ENCODE results near the gene CLPX.
"Not testable (repeated sequence)": the region's sequence is repeated elsewhere in the genome, so short reads cannot be mapped to it uniquely, and the experiment has no call there.

The CLPX gene

GRCh38 chr15:65197337-65197645 is 12.1 kb upstream of the CLPX start:
- DNase-seq (ENCODE audit: low read depth): no peak
- no peak overlapping the region for H3K4me3 ChIP-seq (ENCODE audit: control insufficient read depth, low read depth, low read length)
- no peak for TF ChIP-seq CTCF (IDR thresholded peaks at IDR 0.05; ENCODE audit: control insufficient read depth, insufficient read depth, low read depth, low read length, missing control alignments)

DNA sequence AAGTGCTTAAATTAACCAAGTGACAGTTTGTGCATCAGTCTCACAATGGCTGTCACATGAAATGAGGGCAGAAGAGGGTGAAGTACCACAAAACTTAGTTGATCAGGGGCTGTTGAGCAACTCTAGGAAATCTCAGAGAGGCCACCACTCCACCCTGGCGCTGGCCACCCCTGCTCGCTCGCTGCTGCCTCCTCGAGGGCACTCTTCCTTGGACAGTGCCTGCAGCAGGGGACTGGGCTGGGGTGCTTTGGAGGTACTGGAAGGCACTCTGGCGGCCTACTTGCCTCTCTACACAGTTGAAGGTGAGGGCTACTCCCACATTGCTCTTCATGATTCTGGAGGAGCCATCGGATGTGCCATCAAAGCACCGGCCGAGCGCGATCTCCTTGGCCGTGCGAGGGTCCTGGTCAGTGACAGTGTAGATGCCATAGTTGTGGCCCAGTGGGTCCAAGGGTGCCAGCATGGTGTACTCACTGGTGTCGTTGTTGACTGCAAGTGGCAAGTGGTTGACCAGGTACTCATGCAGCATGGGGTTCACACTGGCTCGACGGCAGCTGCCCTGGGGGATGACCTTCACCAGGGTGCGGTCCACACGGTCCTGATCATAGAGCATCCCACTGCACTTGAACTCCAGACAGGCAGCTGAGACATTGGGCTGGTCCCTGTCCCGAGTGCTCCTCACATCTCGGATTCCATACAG is 11.6 kb upstream of the CLPX start:
- no peak overlapping the region for H3K4me3 ChIP-seq (ENCODE audit: control insufficient read depth, low read depth, low read length)
- no peak for TF ChIP-seq CTCF (IDR thresholded peaks at IDR 0.05; ENCODE audit: control insufficient read depth, insufficient read depth, low read depth, low read length, missing control alignments)
- DNase-seq (ENCODE audit: low read depth): no peak

DNA sequence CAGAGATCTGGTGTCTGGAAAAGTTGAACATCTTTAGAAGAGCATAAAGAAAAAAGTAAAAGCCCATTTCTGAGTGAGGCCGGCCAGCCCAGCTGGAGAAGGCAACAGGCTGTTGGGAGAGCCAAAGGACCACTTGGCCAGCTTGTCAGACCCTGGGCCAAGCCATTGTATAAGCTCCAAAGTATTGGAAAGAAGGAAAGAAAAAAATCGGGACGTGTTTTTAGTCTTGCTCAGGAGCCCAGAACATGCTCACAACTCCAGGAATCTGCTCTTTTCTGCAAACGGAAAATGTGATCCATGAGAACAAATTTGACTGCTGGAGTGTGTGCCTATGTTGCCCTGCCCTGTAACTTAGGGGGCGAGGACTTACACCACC is 10.4 kb upstream of the CLPX start:
- no peak for TF ChIP-seq CTCF (IDR thresholded peaks at IDR 0.05; ENCODE audit: control insufficient read depth, insufficient read depth, low read depth, low read length, missing control alignments)
- no peak overlapping the region for H3K4me3 ChIP-seq (ENCODE audit: control insufficient read depth, low read depth, low read length)
- no peak for DNase-seq (ENCODE audit: low read depth)

- no peak for TF ChIP-seq CTCF (IDR thresholded peaks at IDR 0.05; ENCODE audit: control insufficient read depth, insufficient read depth, low read depth, low read length, missing control alignments)
- no peak overlapping the region for H3K4me3 ChIP-seq (ENCODE audit: control insufficient read depth, low read depth, low read length)
- no peak for DNase-seq (ENCODE audit: low read depth)
These were observed 9.8 kb upstream of the CLPX start for GRCh38 chr15:65194826-65195547.

GRCh38 chr15:65192016-65192415 is 6.9 kb upstream of the CLPX start:
- no peak overlapping the region for H3K4me3 ChIP-seq (ENCODE audit: control insufficient read depth, low read depth, low read length)
- DNase-seq (ENCODE audit: low read depth): no peak
- TF ChIP-seq CTCF (IDR thresholded peaks at IDR 0.05; ENCODE audit: control insufficient read depth, insufficient read depth, low read depth, low read length, missing control alignments): no peak

DNA sequence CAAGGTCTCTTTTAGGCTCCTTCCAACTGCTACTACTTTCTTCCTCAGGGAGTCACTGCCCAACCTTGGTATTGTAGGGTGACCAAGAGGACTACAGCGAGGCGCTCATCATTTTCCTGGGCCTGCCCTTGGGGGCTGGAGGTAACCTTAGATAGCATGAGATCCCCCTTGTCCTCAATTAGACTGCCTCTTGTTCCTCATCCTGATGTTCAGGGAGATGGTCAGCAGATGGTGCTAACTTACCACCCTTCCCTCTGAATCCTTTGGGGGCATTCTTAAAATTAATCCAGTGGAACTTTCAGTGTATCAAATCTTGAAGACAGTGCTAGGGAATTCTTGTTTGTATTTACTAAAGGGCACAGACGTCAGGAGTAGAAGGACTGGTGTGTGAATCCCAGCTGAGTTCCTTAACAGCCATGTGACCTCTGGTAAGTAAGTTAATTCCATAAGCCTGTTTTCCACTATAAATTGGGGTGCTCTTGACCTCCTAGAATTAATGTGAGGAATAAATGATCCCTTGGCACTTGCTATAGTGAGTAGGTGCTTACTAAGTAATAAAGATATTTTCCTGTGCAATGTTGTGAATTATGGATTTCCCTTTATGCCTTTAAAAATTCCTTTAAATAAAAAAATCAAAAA is 4.1 kb upstream of the CLPX start:
- no peak for DNase-seq (ENCODE audit: low read depth)
- H3K4me3 ChIP-seq (ENCODE audit: control insufficient read depth, low read depth, low read length): no peak overlapping the region
- peak; percentile 82 for TF ChIP-seq CTCF (IDR thresholded peaks at IDR 0.05; ENCODE audit: control insufficient read depth, insufficient read depth, low read depth, low read length, missing control alignments)

DNA sequence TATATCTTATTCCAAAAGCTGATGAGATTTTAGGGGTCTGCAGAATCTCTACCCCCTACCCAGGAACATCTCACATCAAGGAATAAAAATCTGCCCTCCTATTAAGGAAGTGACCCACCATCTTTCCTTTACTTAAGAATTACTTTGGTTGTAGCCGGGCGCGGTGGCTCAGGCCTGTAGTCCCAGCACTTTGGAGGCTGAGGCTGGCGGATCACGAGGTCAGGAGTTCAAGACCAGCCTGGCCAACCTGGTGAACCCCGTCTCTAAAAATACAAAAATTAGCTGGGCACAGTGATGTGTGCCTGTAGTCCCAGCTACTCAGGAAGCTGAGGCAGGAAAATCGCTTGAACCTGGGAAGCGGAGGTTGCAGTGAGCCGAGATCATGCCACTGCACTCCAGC is 3.3 kb upstream of the CLPX start:
- not testable (repeated sequence) for H3K4me3 ChIP-seq (ENCODE audit: control insufficient read depth, low read depth, low read length); DNase-seq (ENCODE audit: low read depth)

Measured in AG09309 (cell line).